GM11168 (cell line): ENCODE data around the gene KYNU.

Source experiments
- in situ Hi-C: fragments of 300-500 bp; cut with MboI; formaldehyde crosslinking; loops from one replicate; pipeline ENCODE4 v1.12.0; 2022; ENCODE audit warnings: low sequenced_read_pairs; ENCODE audit not compliant: unreplicated experiment

Gene KYNU

DNA sequence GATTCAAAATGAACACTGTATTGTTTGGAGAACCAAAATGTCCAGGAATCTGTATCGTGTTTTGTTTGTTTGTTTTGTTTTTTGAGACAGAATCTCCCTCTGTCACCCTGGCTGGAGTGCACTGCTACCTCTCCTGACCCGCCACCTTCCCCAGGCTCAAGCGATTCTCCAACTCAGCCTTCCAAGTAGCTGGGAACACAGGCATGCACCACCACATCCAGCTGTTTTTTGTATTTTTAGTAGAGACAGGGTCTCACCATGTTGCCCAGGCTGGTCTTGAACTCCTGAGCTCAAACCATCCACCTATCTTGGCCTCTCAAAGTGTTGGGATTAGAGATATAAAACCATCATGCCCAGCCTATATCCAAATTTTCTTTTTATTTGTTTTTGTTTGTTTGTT, 74.6 kb downstream of the KYNU start:
- in situ Hi-C loops = no loop called here

- in situ Hi-C loops = no loop called here
Measured at GRCh38 chr2:142952793-142953494, 75.5 kb downstream of the KYNU start.

DNA sequence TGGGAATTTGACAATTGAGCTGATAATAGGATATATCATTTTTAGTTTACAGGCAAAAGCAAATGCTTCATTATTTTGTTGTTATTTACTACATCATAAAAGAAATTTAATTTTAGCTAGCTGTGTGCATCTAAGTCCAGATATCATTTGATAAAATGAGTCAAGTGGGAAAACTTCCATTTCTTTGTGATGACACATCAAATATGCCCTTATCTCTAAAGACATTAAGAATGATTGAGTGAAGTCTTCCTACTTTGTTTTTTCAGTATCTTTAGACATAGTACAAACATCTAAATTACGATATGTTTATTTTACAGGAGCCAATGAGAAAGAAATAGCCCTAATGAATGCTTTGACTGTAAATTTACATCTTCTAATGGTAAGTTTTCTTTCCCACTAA, 77.0 kb downstream of the KYNU start:
- in situ Hi-C loops = no loop called here

- in situ Hi-C loops = no loop called here
Measured at GRCh38 chr2:142957144-142957543, 79.7 kb downstream of the KYNU start.

- in situ Hi-C loops = no loop called here
Measured at GRCh38 chr2:142961202-142961601, 83.7 kb downstream of the KYNU start.

DNA sequence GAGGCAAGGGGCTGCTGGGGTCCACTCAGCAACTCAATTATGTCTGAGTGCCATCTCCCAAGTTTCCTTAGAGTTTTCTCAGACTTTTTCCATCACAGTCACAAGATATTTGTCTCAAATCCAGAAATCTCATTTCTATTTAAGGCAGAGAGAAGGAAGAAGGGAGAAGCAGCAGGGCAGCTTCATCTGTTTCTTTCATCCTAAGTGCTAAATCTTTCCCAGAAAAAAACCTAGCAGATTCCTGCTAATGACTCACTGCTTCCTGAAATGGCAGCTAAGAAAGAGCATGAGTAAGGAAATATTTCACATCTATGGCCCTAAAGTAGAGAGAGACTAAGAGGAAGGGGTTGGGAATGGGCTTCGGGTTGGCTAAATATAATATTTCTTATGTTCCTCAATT, 88.0 kb downstream of the KYNU start:
- in situ Hi-C loops = no loop called here

DNA sequence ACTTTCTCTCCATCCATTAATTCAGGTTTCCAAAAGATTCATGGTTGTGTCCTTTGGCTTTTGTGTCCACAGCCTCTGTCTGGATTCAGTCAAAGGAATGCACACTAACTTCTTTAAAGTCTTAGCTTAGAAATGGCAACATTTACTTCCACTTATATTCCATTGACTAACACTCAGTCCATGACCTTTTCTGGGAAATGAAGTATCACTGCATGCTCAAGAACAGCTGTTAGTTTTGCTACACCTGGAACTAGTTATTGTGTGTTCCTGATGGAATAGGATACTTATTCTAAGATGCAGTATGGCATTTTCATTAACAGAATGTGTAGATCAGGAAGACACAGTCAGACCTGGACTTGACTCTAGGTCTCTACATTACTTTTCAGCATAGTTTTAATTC, 88.8 kb downstream of the KYNU start:
- in situ Hi-C loops = no loop called here

GRCh38 chr2:142967060-142967459, 89.6 kb downstream of the KYNU start:
- in situ Hi-C loops = no loop called here

- in situ Hi-C loops = no loop called here
Measured at GRCh38 chr2:142973160-142973821, 95.8 kb downstream of the KYNU start.

- in situ Hi-C loops = no loop called here
Measured at GRCh38 chr2:142973822-142974207, 96.4 kb downstream of the KYNU start.

GRCh38 chr2:142974288-142975024, 97.0 kb downstream of the KYNU start:
- in situ Hi-C loops = loop anchor here (25.0 kb wide), 1 partner anchor 287 kb away; no protein-coding TSS in a partner anchor

DNA sequence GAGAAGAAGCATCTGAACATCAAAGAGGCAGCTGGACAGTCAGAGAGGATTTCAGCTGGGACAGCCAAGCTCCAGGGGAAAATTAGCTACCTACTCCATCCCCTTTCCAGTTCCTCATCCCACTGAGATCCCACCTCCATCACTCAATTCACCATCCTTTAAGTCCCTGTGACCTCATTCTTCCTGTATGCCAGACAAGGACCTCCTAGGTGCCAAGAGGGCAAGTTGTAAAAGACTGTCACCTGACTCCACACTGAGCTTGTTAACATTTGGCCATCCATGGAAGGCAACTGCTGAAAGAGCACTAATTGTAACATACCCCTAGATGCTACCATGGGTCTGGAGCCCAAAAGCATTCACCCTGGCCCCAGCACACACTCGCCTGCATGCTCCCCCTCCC, 97.8 kb downstream of the KYNU start:
- in situ Hi-C loops = loop anchor here (25.0 kb wide), 1 partner anchor 288 kb away; no protein-coding TSS in a partner anchor

DNA sequence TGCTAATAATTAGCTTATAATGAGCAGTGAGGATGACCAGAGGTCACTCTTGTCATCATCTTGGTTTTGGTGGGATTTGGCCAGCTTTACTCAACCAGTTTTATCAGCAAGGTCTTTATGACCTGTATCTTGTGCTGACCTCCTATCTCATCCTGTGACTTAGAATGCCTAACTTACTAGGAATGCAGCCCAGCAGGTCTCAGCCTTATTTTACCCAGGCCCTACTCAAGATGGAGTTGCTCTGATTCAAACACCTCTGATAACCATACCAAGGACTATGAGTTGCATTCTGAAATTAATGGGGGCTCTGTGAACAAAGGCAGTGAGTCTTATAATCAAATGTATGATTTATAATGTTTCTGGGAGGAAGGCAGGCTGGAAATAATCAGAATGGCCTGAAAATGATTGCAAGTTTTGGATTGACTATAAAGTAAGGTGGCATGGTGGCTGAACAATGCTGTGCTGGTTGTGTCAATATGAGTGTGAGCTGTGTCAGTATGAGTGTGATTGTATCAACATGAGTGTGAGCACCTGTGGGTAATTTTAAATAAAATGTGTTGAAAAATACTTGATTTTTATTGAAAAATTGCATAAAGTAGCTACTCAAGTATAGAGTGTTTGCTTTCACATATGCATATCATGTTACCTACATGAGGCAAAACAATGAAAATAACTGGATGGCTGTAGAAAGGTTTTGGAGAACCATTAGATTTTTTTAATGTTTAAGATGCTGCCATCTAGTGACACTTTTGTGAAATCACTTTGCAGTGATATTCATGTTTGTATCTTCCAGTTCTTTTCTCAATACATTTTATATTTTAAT, 103.0 kb downstream of the KYNU start:
- in situ Hi-C loops = loop anchor here (25.0 kb wide), 1 partner anchor 293 kb away; no protein-coding TSS in a partner anchor

GRCh38 chr2:142981069-142981378, 103.6 kb downstream of the KYNU start:
- in situ Hi-C loops = loop anchor here (25.0 kb wide), 1 partner anchor 294 kb away; no protein-coding TSS in a partner anchor

- in situ Hi-C loops = loop anchor here (25.0 kb wide), 1 partner anchor 294 kb away; no protein-coding TSS in a partner anchor
Measured at GRCh38 chr2:142981756-142982155, 104.3 kb downstream of the KYNU start.

DNA sequence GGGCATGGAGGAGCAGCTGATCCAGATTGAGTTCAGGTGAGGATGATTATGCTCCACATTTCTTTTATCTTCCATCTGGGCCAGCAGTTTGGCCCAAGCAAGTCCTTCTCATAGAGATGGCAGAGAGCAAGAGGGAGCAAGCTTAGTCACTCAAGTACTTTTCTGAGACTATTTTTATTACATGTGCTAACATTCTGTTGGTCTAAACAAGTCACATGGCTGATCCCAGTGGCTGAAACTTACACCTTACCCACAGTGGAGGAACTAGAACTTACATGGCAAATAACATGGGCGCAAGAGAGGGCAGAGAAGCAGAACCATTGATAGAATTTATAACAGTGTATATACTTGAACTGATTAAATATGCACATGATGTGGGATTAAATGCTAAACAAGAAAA, 105.7 kb downstream of the KYNU start:
- in situ Hi-C loops = loop anchor here (25.0 kb wide), 1 partner anchor 296 kb away; no protein-coding TSS in a partner anchor

- in situ Hi-C loops = loop anchor here (25.0 kb wide), 1 partner anchor 297 kb away; no protein-coding TSS in a partner anchor
Measured at GRCh38 chr2:142984657-142985056, 107.2 kb downstream of the KYNU start.

DNA sequence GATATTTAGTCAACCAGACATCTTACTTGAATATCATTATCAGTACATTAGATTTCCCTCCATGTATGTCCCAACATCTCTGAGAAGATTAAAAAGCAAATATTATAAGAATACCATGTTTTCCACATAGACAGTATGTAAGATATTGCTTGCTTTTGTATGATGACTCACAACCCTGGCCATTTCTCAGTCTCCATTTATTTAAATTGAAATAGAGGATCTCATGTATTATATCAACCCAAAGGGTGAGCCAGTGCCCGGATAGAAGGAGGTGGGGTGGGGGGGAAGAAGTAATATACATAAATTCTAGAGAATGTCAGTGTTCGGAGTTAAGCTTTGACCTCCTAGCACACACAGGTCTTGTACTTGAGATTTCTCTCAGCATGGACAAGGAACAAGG, 109.6 kb downstream of the KYNU start:
- in situ Hi-C loops = loop anchor here (25.0 kb wide), 1 partner anchor 300 kb away; no protein-coding TSS in a partner anchor

- in situ Hi-C loops = loop anchor here (25.0 kb wide), 1 partner anchor 302 kb away; no protein-coding TSS in a partner anchor
Measured at GRCh38 chr2:142989273-142990204, 112.1 kb downstream of the KYNU start.
